Esophagus muscularis mucosa (tissue), 4 donors: Measurements from ENCODE around the gene BMP4. TPM values are rescaled to one million over a fixed set of nuclear protein-coding genes. Genes with fewer than 3 reads are reported as not detected.
A peak's percentile ranks its signal among the peaks of the same experiment; 100 is the strongest.
"Not testable (repeated sequence)": the region's sequence is repeated elsewhere in the genome, so short reads cannot be mapped to it uniquely, and the experiment has no call there.

Experiments
- DNase-seq: peaks from one replicate; pipeline ENCODE4 v3.0.0-alpha.2; 2017; ENCODE audit errors: extremely low spot score
- H3K27ac ChIP-seq, 4 donors: fragments of 200-600 bp; sonication (generic); replicated peaks in 1 of 4; 1 replicate in 3 of 4; 2 replicates in 1 of 4; pipeline ENCODE4 v1.5.1; 2016 to 2019; ENCODE audit warnings: mild to moderate bottlenecking in 1 of 4
- H3K27me3 ChIP-seq, 4 donors: fragments of 200-600 bp; sonication (generic); one replicate each; pipeline versions ENCODE4 v1.5.1 to v1.6.0; 2016 to 2019
- H3K36me3 ChIP-seq, 4 donors: fragments of 200-600 bp; sonication (generic); one replicate each; pipeline ENCODE4 v1.5.1; 2016 to 2019
- H3K4me1 ChIP-seq, 4 donors: fragments of 200-600 bp; sonication (generic); one replicate each; pipeline ENCODE4 v1.5.1; 2016 to 2019
- H3K4me3 ChIP-seq, 4 donors: fragments of 200-600 bp; sonication (generic); 1 replicate in 2 of 4; 2 replicates in 2 of 4; pipeline ENCODE4 v1.5.1; 2016 to 2019; ENCODE audit warnings: mild to moderate bottlenecking in 4 of 4, moderate library complexity in 1 of 4
- H3K9me3 ChIP-seq, 4 donors: fragments of 200-600 bp; sonication (generic); 1 replicate in 3 of 4; 2 replicates in 1 of 4; pipeline ENCODE4 v1.5.1; 2016 to 2019
- CTCF ChIP-seq, 3 experiments: fragments of 200-600 bp in 2 of 3; fragments of 450-650 bp in 1 of 3; sonication (generic) in 2 of 3; IDR thresholded peaks; one replicate each; pipeline ENCODE4 v1.5.1; 2017 to 2019; ENCODE audit warnings: antibody characterized with exemption in 3 of 3, mild to moderate bottlenecking in 2 of 3, moderate library complexity in 1 of 3
- EP300 ChIP-seq: sonication (generic); formaldehyde crosslinking; IDR thresholded peaks from one replicate; pipeline ENCODE4 v1.6.1; 2017; ENCODE audit warnings: antibody characterized with exemption
- POLR2A ChIP-seq: fragments of 450-650 bp; IDR thresholded peaks from one replicate; pipeline ENCODE4 v1.6.1; 2017; ENCODE audit warnings: antibody characterized with exemption, moderate library complexity, mild to moderate bottlenecking, low read depth
- POLR2AphosphoS5 ChIP-seq, 2 donors: sonication (generic); formaldehyde crosslinking; IDR thresholded peaks; one replicate each; pipeline ENCODE4 v1.6.1; 2017; ENCODE audit warnings: antibody characterized with exemption in 2 of 2
- WGBS: methylation state at CpG from one replicate; pipeline ENCODE4 v1.1.5; 2018; 5-methylcytosine and 5-hydroxymethylcytosine counted together
- intact Hi-C: fragments of 100-400 bp; cut with DNase I; formaldehyde crosslinking; loops from one replicate; pipeline ENCODE4 v1.15.1; 2023
- total RNA-seq, 4 donors: library from RNA; depleted of rRNA; stranded (reverse); fragments of >200 nt; gene quantifications; one replicate each; pipeline versions ENCODE4 v1.1.0 to v1.2.1, GENCODE V29; 2016

The BMP4 gene
- total RNA-seq, 4 donors from 2014 or later = 16.0 to 29.9 (median 18.9) TPM

GRCh38 chr14:53999061-53999488 lies 42.5 kb upstream of the BMP4 start:
- Histone ChIP-seq H3K36me3 (no peaks in the 10 kb centered on the region), H3K4me1 (peaks cover 0 to 7% (median 2%) of the 10 kb centered on the region in 4 donors), H3K27me3 (no peaks in the 10 kb centered on the region), H3K27ac (peak overlapping the region in 1 of 4 donors; percentile 10), H3K9me3 (no peaks in the 10 kb centered on the region), H3K4me3 (no peak overlapping the region)
- no peak for TF ChIP-seq CTCF (IDR thresholded peaks at IDR 0.05)
- no peak for TF ChIP-seq POLR2AphosphoS5 (IDR thresholded peaks at IDR 0.05)
- no peak for TF ChIP-seq POLR2A
- TF ChIP-seq EP300 = no peak
- intact Hi-C loops = no loop called here
- no peak for DNase-seq
- 55% methylated on average over 5 of the region's 5 CpGs for WGBS

GRCh38 chr14:53996041-53996440 lies 39.4 kb upstream of the BMP4 start:
- WGBS = 97% methylated on average over 1 of the region's 1 CpG

GRCh38 chr14:53993920-53994607 lies 37.4 kb upstream of the BMP4 start:
- Histone ChIP-seq H3K27me3 (no peaks in the 10 kb centered on the region), H3K4me3 (no peak overlapping the region)
- WGBS = 66% methylated on average over 6 of the region's 6 CpGs

More at GRCh38 chr14:53996041-53996440, 39.4 kb upstream of the BMP4 start:
- Histone ChIP-seq H3K4me1 (peaks cover 0 to 7% (median 2%) of the 10 kb centered on the region in 4 donors), H3K27ac (no peak overlapping the region), H3K4me3 (no peak overlapping the region), H3K9me3 (no peaks in the 10 kb centered on the region), H3K36me3 (no peaks in the 10 kb centered on the region), H3K27me3 (no peaks in the 10 kb centered on the region)
- intact Hi-C loops = no loop called here
- no peak for TF ChIP-seq CTCF (IDR thresholded peaks at IDR 0.05)
- no peak for TF ChIP-seq POLR2A
- TF ChIP-seq POLR2AphosphoS5 (IDR thresholded peaks at IDR 0.05) = no peak
- no peak for TF ChIP-seq EP300
- DNase-seq = no peak

GRCh38 chr14:53990978-53991377 lies 34.4 kb upstream of the BMP4 start:
- WGBS = 43% methylated on average over 2 of the region's 2 CpGs
- no peak overlapping the region for H3K27ac ChIP-seq
- intact Hi-C loops = no loop called here

More at GRCh38 chr14:53993920-53994607, 37.4 kb upstream of the BMP4 start:
- Histone ChIP-seq H3K36me3 (no peaks in the 10 kb centered on the region), H3K9me3 (no peaks in the 10 kb centered on the region), H3K4me1 (peaks cover 0 to 4% (median under 1%) of the 10 kb centered on the region in 4 donors), H3K27ac (no peak overlapping the region)
- TF ChIP-seq POLR2A = no peak
- no peak for TF ChIP-seq CTCF (IDR thresholded peaks at IDR 0.05)
- no peak for TF ChIP-seq EP300
- no peak for TF ChIP-seq POLR2AphosphoS5 (IDR thresholded peaks at IDR 0.05)
- intact Hi-C loops = no loop called here
- no peak for DNase-seq

GRCh38 chr14:53986718-53987117 lies 30.1 kb upstream of the BMP4 start:
- intact Hi-C loops, H3K27ac ChIP-seq: not testable (repeated sequence)
- 90% methylated on average over 3 of the region's 3 CpGs for WGBS

More at GRCh38 chr14:53990978-53991377, 34.4 kb upstream of the BMP4 start:
- H3K4me1 ChIP-seq = no peaks in the 10 kb centered on the region
- H3K27me3 ChIP-seq = no peaks in the 10 kb centered on the region
- peaks cover 0 to 9% (median under 1%) of the 10 kb centered on the region in 4 donors for H3K9me3 ChIP-seq
- TF ChIP-seq POLR2AphosphoS5 (IDR thresholded peaks at IDR 0.05) = no peak
- TF ChIP-seq EP300 = no peak
- no peak for TF ChIP-seq CTCF (IDR thresholded peaks at IDR 0.05)
- TF ChIP-seq POLR2A = no peak
- H3K36me3 ChIP-seq = no peaks in the 10 kb centered on the region
- no peak overlapping the region for H3K4me3 ChIP-seq
- no peak for DNase-seq

GRCh38 chr14:53984958-53985357 lies 28.3 kb upstream of the BMP4 start:
- 75% methylated on average over 2 of the region's 2 CpGs for WGBS
- H3K36me3 ChIP-seq, H3K4me3 ChIP-seq, H3K27ac ChIP-seq, H3K4me1 ChIP-seq, intact Hi-C loops, DNase-seq, H3K27me3 ChIP-seq: not testable (repeated sequence)
- peaks cover 0 to 27% (median 18%) of the 10 kb centered on the region in 4 donors for H3K9me3 ChIP-seq

More at GRCh38 chr14:53986718-53987117, 30.1 kb upstream of the BMP4 start:
- H3K9me3 ChIP-seq = peaks cover 0 to 27% (median 18%) of the 10 kb centered on the region in 4 donors
- H3K27me3 ChIP-seq, H3K36me3 ChIP-seq, H3K4me3 ChIP-seq, DNase-seq, H3K4me1 ChIP-seq: not testable (repeated sequence)
